ENCODE data around the gene LMO4.

LMO4 gene

DNA sequence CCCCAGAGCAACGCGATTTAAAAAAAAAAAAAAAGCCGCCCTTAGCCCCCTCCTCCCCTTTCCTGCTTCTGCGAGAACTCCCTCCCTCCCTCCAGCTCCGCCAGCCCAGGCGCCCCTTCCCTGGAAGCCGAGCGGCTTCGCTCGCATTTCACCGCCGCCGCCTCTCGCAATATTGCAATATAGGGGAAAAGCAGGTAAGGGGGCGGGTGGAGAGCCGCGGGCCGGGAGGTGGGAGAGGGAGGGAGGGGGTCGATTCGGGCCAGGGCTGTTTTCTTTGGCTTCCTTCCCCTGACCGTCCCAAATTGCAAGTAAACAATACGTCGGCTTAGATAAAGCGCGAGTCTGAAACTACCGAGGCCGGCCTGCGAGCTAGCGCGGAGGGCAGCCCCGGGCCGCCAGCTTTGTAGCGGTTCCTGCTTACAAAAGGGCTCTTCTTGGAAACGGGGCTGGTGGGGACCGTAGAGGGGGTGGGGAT is 408 bp downstream of the LMO4 start:
- DNase-seq, result no peak

GRCh38 chr1:87329526-87330056 is 911 bp downstream of the LMO4 start:
- DNase-seq, result no peak

GRCh38 chr1:87330057-87330884 is 1.6 kb downstream of the LMO4 start:
- no peak for DNase-seq

DNA sequence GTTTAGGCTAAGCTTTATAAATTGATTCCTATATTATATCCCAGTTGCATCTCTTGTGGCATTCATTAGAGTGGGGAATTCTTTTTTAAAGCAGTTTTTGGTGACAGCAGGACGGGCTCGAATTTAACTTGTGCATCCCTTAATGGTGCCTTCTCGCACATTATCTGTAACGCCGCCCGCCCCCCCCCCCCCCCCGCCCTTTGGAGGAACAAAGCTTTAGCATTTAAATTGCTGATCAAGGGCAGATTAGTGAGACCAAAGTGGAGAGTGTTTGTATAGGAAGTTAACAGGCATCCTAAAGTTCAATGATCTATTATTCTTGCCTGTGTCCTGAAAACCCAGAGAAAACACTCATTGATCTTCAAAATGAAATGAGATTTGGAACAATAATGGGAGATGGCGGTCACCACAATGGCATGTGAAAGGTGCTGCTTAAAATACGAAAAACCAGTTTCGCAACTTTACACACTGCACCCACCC is 2.2 kb downstream of the LMO4 start:
- DNase-seq, result no peak

GRCh38 chr1:87331365-87332241 is 2.9 kb downstream of the LMO4 start:
- no peak for DNase-seq

- no peak for DNase-seq
These were observed 5.1 kb downstream of the LMO4 start for GRCh38 chr1:87333692-87334347.

GRCh38 chr1:87334351-87335174 is 5.9 kb downstream of the LMO4 start:
- DNase-seq, result no peak

GRCh38 chr1:87335175-87335884 is 6.7 kb downstream of the LMO4 start:
- no peak for DNase-seq

GRCh38 chr1:87336623-87337067 is 8.0 kb downstream of the LMO4 start:
- DNase-seq, result no peak

DNA sequence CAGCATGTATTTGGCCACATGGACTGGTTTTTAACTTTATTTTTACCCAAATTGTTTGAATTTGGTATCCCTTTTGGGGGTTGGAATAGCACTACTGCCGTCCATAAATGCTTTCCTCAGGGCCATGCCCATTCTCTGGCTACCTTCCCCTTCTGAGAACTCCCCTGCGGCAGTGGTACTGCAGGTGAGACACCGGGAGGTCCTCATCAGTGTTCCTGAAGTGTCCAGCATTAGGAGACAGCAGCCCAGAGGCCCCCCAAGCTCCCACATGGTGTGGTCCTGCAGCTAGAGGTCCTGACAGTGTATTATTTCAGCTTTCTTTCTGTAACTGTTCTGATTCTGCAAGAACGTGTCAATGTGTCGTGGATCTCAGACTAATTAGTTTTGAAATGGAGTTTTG is 8.9 kb downstream of the LMO4 start:
- DNase-seq, result no peak

GRCh38 chr1:87338566-87338965 is 9.9 kb downstream of the LMO4 start:
- DNase-seq, result no peak

GRCh38 chr1:87344231-87344630 is 15.6 kb downstream of the LMO4 start:
- DNase-seq, result no peak

DNA sequence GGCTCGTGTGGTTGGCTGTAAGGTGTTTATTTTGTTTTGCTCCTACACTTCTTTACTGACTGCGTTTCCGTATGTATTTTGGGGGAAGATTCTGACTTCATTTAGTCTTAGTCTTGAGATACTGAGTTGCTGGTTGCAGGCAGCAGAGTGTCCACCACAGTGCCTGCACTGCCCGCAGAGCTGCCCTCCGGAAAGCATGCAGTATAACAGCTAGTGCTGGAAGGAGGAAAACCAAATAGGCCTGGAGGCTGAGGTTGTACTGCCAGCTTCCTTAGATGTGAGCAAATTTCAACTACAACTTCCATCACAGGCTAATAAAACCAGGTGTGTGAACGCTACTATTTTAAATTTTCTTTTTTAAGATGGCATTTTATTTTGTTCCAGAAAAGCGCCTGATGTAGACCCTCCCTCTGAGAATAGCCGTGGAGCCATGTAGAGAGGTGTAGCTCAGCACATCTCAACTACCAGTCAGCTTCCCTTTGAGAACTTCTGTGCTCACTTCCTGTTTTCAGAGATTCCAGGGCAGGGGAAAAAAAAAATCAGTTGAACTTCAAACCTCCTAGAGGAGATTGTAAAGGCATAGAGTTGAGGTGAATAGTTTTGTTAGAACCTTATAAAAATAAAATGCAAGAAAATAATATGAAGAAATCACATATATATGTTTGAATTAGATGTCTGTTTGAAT is 17.6 kb downstream of the LMO4 start:
- DNase-seq, result no peak

GRCh38 chr1:87348341-87349019 is 19.8 kb downstream of the LMO4 start:
- no peak for DNase-seq

DNA sequence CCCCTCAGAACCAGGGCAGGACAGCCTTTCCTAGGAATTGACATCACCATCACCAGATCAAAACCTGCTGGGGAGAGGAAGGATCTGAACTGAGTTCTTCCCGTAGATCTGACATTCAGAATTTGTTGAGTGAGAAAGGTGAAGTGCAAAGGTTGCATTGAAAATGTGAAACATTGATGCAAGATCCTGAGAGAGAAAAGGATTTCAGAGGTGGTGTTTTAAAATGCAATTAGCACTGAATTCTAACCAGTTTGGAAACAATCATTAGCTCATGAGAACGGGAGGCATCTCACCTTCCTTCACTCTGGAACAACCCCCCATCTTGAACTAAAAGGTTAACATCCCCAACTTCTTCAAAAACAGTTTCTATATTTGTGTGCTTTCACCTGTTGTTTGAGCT is 20.4 kb downstream of the LMO4 start:
- DNase-seq, result no peak

DNA sequence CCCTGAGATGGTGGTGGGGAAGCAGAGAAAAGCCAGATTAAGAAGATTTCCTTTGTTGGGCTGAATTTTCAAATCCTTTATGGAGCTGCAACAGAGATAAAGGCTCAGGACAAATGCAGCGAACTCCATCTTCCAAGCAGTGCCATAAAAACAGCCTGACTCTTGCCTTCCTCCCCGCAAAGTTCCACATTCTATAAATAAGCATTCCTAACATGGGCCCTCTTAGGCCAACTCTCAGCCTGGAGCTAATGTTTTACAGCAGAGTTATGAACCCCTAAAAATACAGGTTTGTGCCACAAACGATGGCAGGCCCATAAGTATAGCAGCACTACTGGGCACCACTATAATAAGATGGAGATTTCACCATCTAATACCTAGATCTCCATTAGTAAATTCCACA is 27.2 kb downstream of the LMO4 start:
- DNase-seq, result no peak

DNA sequence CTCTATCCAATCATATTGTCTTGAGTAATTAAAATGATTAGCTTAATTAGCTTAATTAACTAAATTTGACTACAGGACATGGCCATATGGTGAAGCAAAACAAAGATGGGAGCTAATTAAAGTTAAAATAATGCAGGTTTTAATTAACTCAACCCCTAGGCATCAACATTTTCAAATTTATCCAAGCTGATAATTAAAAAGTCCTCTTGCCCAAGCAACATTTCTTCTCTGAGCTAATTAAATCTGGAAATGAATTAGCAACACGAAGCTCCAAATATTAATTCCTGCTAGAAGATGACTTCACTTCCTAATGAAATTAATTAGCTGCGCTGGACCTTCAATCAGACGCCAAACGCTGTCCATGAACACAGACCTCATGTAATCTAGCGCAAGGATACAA is 27.9 kb downstream of the LMO4 start:
- no peak for DNase-seq

- no peak for DNase-seq
These were observed 29.5 kb downstream of the LMO4 start for GRCh38 chr1:87358219-87358618.

- DNase-seq, result no peak
These were observed 30.9 kb downstream of the LMO4 start for GRCh38 chr1:87359586-87359985.
